Stimulated activated CD8-positive, alpha-beta memory T cell treated with anti-CD3 and anti-CD28 coated beads, Interleukin-12 subunit alpha, Interleukin-12 subunit beta, amount 100 ng/mL, for 24 hours (primary cell): ENCODE measurements around the gene AKAP1.

Experiments used
- DNase-seq: peaks from one replicate; pipeline ENCODE4 v3.0.0-alpha.2; 2020; ENCODE audit errors: extremely low read depth

The AKAP1 gene

GRCh38 chr17:57168695-57169094 is 83.6 kb downstream of the AKAP1 start:
- no peak for DNase-seq

GRCh38 chr17:57170866-57171265 is 85.8 kb downstream of the AKAP1 start:
- no peak for DNase-seq
